Endometrium (tissue), 2 donors: ENCODE results near the gene AGAP1.
"Not testable (repeated sequence)": the region's sequence is repeated elsewhere in the genome, so short reads cannot be mapped to it uniquely, and the experiment has no call there.

Experiments used
- FAIRE-seq: peaks from 2 replicates; lab custom pipeline; 2012; peaks lifted over from hg19 to GRCh38; lab: Jason Lieb, UNC
- donor health status: control.
- donor health status: control.

Gene AGAP1

DNA sequence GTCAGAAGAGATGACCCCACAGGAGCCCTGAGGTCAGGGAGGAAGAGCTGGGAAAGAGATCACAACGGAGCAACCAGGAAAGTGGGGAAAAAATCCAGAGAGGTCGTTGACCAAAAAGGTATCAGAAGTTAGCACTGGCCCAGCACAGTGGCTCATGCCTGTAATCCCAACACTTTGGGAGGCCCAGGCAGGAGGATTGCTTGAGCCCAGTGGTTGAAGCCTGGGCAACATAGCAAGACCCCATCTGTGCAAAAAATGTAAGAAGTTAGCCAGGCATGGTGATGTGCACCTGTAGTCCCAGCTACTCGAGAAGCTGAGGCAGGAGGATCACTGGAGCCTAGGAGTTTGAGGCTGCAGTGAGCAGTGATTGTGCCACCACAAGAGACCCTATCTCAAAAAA lies 552.9 kb downstream of the AGAP1 start:
- no peak for FAIRE-seq

DNA sequence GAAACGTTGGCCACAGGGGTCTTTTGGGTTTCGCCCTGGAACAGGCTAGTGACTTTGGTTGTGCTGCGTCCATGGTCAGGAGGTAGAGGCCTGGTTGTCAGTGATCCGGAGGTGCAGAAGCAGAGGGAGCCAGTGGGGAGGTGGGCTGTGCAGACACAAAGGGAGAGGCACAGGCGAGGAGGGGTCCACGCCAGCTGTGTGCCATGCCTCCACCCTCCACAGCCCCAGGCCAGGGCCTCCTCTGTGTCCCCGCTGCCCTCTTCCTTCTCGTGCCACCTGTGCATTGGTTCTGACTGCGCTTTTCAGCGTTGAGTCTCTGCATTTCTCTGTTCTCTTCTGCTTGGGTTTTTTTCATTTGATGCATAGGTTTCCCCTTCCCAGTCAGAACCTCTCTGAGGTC lies 553.3 kb downstream of the AGAP1 start:
- no peak for FAIRE-seq

DNA sequence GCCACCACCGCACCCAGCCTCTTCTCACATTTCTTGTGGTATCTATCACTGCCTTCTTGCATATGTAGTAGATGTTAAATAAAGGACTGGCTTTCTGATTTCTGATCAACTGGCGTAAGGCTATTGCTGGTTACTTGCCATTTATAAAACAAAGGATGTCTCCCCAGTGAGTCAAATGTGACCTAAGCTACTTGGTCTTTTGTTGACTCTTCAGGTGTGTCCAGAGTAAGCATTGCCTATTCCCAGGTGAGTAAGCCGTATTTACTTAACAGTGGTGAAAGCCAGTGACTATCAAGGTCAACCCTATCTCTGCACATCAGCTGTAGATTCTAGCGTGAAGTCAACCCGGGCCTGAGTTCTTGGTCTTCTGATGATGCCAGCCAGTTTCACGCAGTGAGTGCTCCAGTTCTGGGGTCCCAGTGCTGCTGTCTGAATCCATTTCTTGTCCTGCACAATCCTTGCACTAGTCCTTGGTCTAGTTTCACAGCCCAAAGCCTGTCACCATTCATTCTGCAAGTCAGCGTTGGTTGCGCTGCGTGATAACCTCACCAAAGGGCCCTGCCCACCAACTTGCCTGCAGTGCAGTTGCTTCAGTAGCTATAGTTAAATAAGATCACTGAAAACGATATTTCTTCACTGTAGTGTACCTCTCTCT lies 554.2 kb downstream of the AGAP1 start:
- FAIRE-seq, result no peak

- FAIRE-seq, result no peak
These were observed 556.1 kb downstream of the AGAP1 start for GRCh38 chr2:236049981-236050380.

DNA sequence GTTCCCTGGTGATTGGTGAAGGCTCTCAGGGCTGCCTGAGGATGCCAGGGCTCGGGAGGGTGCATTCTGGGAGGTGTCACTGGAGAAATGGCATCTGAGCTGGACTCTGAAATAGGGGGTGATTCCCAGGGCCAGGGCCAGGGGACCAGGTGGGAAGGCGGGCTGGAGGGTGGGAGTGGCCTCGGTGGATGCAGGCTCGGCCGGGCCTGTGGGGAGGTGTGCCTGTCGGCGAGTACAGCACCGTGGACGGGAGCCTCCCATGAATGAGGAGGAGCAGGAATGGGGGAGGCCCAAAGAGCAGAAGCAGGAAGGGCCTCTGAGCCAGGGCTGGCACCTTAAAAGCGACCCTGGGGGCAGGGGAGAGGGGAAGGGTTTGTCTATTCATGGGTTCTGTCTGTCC lies 557.5 kb downstream of the AGAP1 start:
- no peak for FAIRE-seq

DNA sequence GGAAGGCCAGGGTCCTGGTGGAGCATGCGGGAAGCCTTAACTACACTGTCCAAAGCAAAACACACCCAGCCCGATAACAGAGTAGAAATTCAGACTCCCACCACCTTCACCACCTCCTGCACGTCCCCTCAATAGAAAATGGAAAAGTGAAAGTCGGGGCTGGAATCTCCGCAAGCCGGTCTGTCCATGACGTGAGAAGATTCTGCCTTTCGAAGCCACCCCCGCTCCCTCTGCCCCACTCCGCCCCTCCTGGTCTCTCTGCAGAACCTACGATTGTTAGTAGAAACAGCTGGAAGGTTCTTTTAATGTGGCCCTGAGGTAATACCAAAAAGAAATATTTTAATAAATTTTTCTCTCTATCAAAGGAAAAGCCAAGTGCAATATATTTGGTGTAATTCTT lies 558.0 kb downstream of the AGAP1 start:
- FAIRE-seq, result no peak

DNA sequence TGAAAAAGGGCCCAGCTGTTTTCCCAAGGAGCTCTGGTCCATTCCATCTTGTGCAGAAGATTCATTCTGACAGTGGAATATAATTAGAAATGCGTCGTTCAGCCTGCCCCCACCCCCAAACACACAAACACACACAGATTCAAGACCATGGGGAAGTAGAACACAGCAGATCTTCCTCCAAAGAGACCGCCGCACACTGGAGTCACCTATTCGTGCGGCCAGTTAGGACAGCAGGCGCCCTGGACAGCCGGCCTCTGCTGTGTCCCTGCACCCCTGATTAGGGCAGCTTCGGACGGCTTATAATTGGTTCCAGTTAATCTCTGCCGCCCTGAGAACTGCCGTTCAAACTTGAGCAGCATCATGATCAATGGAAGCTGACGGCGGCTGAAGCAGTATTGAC lies 558.4 kb downstream of the AGAP1 start:
- FAIRE-seq, result no peak

DNA sequence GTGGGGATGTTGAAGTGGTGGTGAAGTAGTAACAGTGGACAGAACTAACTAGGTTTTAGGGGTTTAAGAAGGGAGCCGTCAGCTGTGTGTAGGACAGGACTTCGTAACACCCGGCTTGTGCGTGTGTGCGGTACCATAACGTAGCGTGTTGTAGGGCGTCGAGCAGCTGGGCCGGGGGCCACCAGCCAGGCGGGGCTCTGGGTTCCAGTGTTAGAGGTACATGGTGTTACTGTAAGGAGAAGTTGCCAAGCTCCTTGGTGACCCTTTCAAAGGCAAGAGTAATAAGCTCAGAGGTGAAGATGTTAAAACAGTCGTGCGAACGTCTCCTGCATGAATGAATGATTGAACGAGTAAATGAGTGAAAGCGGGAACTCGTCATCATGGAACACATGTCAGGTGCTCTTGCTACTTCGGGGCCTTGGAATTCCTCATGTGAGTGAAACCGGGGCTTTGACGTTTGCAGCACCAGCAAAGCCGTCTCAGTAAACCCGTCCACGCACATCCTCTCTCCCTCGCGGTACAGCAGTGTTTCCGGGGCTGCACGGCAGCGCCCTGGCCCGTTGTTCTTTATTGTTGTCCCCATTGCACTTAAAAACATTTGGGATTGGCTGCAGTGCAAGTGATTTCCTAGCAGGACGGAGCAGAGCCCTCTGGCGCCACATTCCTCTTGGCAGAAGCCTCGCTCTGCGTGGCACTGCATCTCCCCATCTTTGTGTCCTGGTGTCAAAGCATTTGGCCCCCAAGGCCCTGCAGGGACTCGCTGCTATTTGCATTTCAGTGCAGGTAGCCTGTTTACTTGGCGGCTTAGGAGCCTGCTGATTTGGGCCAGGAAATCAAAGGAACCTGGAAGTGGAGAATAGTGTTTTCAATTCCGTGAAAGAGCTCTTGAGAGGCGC lies 559.3 kb downstream of the AGAP1 start:
- FAIRE-seq, result no peak

GRCh38 chr2:236054125-236054524 lies 560.3 kb downstream of the AGAP1 start:
- FAIRE-seq, result no peak

GRCh38 chr2:236054621-236055305 lies 560.9 kb downstream of the AGAP1 start:
- FAIRE-seq, result no peak

DNA sequence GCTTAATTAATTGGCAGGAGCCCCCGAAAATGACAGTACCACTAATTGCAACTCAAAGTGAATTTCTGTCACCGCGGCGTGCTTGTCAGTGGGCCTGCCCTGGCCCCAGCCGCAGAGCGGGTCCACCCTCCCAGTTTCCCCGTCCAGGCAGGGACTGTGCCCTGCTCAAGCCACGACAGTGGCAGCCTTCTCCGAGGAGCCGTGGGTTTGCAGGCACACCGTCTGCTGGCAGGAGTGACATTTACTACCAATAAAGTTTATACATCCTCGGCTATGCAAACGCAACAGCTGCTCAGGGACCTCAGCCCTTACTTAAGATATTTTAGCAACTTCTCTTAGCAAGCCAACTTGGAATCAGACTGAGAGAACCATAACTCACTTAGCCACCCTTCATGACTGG lies 561.6 kb downstream of the AGAP1 start:
- no peak for FAIRE-seq

DNA sequence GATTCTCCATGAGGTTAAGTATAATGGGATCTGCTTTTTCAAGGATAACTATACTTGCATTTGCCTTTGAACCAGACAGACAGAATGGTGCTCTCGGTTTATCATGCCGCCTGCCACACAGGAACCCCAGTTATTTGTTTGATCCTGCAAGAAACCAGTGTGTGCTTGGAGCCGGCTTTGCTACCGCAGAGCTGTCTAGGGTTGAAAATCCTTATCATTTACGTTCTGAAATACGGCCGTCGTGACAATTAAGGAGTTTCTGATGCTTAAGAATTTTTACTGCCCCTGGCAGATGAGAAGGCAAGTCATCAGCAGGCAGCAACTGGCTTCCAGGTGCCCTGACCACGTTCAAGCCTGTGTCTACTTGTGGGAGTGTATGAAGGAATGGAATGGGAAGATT lies 562.3 kb downstream of the AGAP1 start:
- FAIRE-seq, result no peak

DNA sequence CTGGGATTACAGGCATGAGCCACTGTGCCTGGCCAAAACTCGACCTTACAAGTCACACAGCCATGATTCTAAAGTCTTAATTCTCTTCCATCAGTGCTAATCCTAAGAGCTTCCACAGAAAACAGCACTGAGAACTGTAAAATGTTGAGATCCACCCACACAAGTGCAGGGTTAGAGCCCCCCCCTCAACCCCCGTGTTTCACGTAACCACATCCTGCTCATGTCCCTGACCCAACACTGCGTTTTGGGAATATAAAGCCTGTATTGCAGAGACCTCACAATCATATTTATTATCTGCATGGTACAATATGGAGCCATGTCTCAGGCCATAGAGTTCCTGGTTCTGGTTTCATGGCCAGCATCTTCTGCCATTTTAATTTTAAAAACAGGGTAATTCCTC lies 563.5 kb downstream of the AGAP1 start:
- no peak for FAIRE-seq

- FAIRE-seq, result no peak
These were observed 567.7 kb downstream of the AGAP1 start for GRCh38 chr2:236061497-236061896.

DNA sequence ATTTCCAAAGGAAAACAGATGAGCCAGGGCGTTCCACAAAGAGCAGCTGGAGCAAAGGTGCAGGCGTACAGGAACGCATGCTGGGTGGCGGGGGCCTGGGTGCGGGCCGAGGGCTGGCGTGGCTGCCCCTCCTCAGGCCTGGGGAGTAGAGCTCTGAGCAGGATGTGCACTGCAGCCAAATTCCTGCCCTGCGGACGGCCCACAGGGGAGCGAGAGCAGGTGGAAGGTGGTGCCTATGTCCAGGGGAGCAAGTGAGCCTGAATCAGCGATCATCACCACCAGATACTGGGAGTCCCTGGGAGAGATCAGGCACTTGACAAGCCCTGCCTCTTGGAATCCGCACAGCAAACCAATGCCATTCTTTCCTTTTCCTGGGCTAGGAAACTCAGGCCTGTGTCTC lies 568.1 kb downstream of the AGAP1 start:
- FAIRE-seq, result no peak

GRCh38 chr2:236062806-236063205 lies 569.0 kb downstream of the AGAP1 start:
- not testable (repeated sequence) for FAIRE-seq

DNA sequence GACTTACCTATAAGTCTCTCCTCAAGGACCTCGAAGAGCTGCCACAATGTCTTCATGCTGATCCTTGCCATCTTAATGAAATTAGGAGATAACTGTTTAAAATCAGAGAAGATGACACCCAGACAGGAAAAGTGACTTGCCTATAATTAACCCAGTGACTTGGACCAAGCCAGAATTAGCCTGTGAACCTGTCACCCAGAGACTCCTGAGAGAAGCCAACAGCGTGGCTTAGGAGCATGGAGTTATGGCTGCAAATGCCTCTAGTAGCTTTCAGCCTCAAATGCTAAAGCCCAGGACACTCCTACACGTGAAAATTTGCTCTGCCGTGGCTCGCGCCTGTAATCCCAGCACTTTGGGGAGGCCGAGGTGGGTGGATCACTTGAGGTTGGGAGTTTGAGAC lies 570.2 kb downstream of the AGAP1 start:
- no peak for FAIRE-seq

DNA sequence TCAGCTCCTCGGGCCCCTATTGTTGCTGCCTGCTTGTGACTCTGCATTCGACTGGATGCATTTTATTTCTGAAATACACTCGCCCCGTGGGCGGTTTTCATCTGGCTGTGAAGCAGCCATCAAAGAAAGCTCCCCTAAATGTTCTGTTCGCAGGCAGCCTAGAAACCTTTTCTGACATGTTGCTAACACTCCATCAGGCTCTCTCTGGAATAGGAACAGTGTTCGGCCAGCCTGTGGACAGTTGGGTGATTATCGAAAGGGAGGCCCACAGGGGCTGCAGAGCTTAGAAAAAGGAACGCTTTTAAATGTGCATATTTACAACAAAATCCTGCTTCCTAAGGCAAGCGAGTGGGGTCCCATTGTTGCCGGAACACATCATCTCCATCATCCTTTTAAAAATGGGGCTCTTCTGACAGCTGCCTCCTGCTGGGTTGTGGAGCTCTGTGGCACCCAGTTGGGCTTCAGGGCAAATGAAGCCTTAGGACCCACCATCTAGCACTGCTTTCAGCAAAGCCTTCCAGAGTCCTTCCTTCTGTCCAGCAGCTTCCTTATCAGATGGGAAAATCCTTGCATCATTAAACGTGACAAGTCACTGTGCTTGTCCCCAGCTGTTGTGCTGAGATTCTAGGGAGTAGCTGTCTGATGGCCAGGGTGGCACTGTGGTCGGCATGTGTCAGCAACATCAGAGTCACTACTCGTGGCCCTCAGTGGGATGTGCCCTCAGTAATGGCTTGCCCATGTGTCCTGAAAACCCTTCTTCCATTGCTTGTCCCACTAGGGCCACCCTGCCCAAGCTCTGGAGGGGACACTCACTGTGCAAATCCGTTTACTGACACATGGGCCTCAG lies 571.7 kb downstream of the AGAP1 start:
- FAIRE-seq, result no peak

GRCh38 chr2:236070236-236070635 lies 576.4 kb downstream of the AGAP1 start:
- no peak for FAIRE-seq

- FAIRE-seq, result no peak
These were observed 579.4 kb downstream of the AGAP1 start for GRCh38 chr2:236073246-236073645.

DNA sequence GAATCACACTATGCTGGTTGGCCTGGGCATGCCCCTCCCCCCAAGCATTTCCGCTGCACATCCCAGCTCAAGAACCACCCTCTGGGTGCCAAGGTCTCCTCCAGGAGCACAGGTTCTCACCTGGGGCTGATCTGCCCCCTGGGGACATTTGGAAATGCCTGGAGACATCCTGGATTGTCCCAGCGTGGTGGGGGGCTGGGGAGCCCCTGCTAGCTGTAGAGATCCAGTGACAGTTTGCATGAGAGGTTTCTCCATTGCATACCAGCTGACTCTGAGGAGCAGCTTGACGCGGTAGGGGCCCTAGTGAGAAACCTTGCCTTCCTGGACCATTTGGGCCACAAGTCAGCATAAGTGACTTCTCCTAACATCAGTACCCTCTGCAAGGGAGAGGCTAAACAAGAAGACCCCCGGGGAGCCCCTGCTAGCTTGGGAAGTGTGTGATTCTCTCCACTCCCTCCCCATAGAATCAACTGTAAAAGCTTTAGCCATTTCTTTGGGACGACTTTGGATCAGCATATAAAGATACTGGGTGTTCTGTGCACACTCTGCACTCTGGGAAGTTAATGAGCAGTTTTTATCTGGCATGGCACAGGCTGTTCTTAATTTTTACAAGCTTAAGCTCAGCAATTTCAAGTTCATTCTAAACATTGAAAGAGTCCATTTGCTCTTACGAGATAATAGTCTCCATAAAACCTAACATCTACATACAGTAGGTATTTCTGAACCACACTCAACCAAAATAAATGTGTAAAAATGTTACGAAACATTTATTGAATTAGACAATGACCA lies 580.2 kb downstream of the AGAP1 start:
- FAIRE-seq, result no peak
